Measurements from ENCODE around the gene NTNG2. TPM values are rescaled to one million over a fixed set of nuclear protein-coding genes. Genes with fewer than 3 reads are reported as not detected.

Gene NTNG2
- total RNA-seq, 1 donor from 2014 or later: 43.7 TPM

GRCh38 chr9:132293145-132293721 is 131.4 kb downstream of the NTNG2 start:
- Mint-ChIP-seq H3K4me3 (ENCODE audit: unreplicated experiment) (no peak overlapping the region), H3K27me3 (ENCODE audit: unreplicated experiment) (peaks cover 3% of the 10 kb centered on the region), H3K27ac (ENCODE audit: unreplicated experiment) (no peak overlapping the region), H3K36me3 (ENCODE audit: unreplicated experiment) (no peaks in the 10 kb centered on the region), H3K4me1 (ENCODE audit: low read depth, unreplicated experiment) (peaks cover 2% of the 10 kb centered on the region), H3K9me3 (ENCODE audit: unreplicated experiment) (no peaks in the 10 kb centered on the region)
- no peak for DNase-seq
- TF ChIP-seq, protein P1, sequence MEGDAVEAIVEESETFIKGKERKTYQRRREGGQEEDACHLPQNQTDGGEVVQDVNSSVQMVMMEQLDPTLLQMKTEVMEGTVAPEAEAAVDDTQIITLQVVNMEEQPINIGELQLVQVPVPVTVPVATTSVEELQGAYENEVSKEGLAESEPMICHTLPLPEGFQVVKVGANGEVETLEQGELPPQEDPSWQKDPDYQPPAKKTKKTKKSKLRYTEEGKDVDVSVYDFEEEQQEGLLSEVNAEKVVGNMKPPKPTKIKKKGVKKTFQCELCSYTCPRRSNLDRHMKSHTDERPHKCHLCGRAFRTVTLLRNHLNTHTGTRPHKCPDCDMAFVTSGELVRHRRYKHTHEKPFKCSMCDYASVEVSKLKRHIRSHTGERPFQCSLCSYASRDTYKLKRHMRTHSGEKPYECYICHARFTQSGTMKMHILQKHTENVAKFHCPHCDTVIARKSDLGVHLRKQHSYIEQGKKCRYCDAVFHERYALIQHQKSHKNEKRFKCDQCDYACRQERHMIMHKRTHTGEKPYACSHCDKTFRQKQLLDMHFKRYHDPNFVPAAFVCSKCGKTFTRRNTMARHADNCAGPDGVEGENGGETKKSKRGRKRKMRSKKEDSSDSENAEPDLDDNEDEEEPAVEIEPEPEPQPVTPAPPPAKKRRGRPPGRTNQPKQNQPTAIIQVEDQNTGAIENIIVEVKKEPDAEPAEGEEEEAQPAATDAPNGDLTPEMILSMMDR (IDR thresholded peaks at IDR 0.05; ENCODE audit: partially characterized antibody, unreplicated experiment): no peak

Other genes starting within 250 kb of the NTNG2 start
- 45.0 TPM for gene MED27, start 82.2 kb upstream of the NTNG2 start, total RNA-seq (ENCODE audit: unreplicated experiment)
- gene SETX, start 192.9 kb downstream of the NTNG2 start, total RNA-seq (ENCODE audit: unreplicated experiment): 48.4 TPM
- gene TTF1, start 244.8 kb downstream of the NTNG2 start, total RNA-seq (ENCODE audit: unreplicated experiment): 18.0 TPM
- not detected for gene CFAP77, start 248.2 kb downstream of the NTNG2 start, total RNA-seq (ENCODE audit: unreplicated experiment)

All from glutamatergic neuron (in vitro differentiated cells).